Activated CD4-positive, alpha-beta T cell treated with anti-CD3 and anti-CD28 coated beads, Interleukin-2, amount 10 ng/mL, durations not matched to agents 24 days and 14 days (primary cell): ENCODE results near the gene SLC27A3. TPM values are rescaled to one million over a fixed set of nuclear protein-coding genes. Genes with fewer than 3 reads are reported as not detected.

ENCODE experiments used
- DNase-seq: peaks from one replicate; pipeline ENCODE4 v3.0.0; 2022
- H3K27ac Mint-ChIP-seq: one replicate; pipeline ENCODE4 v1.8.0; 2022; ENCODE audit warnings: mild to moderate bottlenecking, mixed read lengths
- H3K27me3 Mint-ChIP-seq: one replicate; pipeline ENCODE4 v1.8.0; 2022; ENCODE audit warnings: mixed read lengths
- H3K36me3 Mint-ChIP-seq: one replicate; pipeline ENCODE4 v1.8.0; 2022; ENCODE audit warnings: low read depth, mild to moderate bottlenecking, mixed read lengths
- H3K4me1 Mint-ChIP-seq: one replicate; pipeline ENCODE4 v1.8.0; 2021; ENCODE audit warnings: mixed read lengths
- H3K4me3 Mint-ChIP-seq: one replicate; pipeline ENCODE4 v1.8.0; 2022; ENCODE audit warnings: mild to moderate bottlenecking, moderate library complexity, mixed read lengths
- H3K9me3 Mint-ChIP-seq: one replicate; pipeline ENCODE4 v1.8.0; 2021; ENCODE audit warnings: mixed read lengths
- intact Hi-C: fragments of 100-400 bp; cut with micrococcal nuclease; formaldehyde crosslinking; loops from one replicate; pipeline ENCODE4 v1.15.1; 2023
- total RNA-seq: library from RNA; stranded (reverse); gene quantifications from 2 replicates; pipeline ENCODE4 v1.2.3, GENCODE V29; 2022

Gene SLC27A3, protein sequence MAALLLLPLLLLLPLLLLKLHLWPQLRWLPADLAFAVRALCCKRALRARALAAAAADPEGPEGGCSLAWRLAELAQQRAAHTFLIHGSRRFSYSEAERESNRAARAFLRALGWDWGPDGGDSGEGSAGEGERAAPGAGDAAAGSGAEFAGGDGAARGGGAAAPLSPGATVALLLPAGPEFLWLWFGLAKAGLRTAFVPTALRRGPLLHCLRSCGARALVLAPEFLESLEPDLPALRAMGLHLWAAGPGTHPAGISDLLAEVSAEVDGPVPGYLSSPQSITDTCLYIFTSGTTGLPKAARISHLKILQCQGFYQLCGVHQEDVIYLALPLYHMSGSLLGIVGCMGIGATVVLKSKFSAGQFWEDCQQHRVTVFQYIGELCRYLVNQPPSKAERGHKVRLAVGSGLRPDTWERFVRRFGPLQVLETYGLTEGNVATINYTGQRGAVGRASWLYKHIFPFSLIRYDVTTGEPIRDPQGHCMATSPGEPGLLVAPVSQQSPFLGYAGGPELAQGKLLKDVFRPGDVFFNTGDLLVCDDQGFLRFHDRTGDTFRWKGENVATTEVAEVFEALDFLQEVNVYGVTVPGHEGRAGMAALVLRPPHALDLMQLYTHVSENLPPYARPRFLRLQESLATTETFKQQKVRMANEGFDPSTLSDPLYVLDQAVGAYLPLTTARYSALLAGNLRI
- 10.0 and 10.3 TPM in 2 replicates for total RNA-seq

DNA sequence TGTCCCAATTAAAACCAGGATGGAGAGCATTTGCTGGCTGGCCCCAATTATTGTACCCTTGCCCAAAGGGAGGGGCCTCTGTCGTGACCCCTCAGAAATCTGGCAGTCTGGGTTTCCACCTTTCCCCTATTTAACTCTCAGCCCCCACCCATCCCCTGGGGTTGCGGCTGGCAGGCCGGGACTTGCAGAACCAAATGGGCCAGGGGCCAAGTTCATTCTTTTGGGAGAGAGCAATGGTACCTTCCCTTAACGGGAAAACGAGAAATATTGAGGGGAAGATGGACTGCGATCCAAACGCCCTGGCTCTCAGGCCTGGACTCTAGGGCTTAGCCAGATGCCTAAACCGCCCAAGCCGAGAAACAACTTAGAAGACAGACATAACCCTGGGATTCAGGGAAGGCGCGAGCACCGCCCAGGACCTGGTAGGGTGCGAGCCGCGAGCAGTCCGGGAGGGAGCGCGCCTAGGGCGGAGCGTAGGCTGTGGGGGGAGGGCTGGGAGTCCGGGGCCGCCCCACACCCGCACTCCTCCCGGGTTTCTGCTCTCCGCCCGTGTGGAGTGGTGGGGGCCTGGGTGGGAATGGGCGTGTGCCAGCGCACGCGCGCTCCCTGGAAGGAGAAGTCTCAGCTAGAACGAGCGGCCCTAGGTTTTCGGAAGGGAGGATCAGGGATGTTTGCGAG is at the start of gene SLC27A3:
TSS of gene SLC27A3 (plus strand) at position 628 of the 678 bp plus-strand sequence. CDS start 91 bp downstream, outside the sequence.
- Mint-ChIP-seq H3K9me3 (no peaks in the 10 kb centered on the region), H3K36me3 (peaks cover 17% of the 10 kb centered on the region), H3K27ac (peak within 1 kb of the TSS; percentile 75), H3K4me3 (peak within 1 kb of the TSS; percentile 84), H3K4me1 (peaks cover 27% of the 10 kb centered on the region), H3K27me3 (no peaks in the 10 kb centered on the region)
- DNase-seq, result no peak
- intact Hi-C loops, result loop anchor here (1.0 kb wide), 1 partner anchor 8 kb away; no protein-coding TSS in a partner anchor

DNA sequence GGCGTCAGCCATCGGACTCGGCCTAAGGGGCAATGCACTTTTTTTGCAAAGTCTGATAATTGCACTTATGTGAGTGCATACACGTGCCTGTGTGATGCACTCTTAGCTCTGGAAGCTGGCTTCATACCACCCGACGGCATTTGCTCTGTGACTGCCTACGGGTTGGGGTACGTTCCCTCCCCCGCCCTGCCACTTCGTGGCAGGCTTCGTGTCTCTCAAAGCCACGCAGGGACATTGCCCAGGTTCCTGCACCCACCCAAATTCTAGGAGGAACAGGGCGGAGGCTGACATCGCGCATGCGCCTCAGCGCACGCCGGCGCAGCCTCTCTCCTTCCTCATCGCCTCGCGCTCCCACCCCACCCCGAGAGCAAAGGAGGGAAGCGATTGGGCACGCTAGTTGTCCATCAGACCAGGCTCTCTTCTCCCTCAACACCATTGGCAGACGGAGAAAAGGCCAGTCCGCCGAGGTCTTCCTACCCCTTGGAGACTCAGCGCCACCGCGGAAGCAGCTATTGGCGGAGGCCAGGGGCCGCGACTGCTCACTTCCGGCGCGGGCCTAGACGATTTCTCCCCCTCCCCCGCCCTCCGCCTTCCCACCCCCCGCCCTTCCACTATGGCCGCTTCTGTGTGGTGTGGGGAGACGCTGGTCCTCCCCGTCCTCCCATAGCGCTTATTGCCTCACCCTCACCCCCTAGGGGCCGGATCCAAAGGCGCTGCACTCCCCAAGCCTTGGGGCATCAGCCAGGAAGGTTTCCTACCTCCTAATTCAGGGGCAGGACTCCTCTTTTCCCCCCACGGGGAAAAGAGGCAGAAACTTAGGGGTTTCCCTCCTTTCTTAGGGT is 47.5 kb upstream of the SLC27A3 start, which contains the start of gene INTS3:
TSS of gene INTS3 (plus strand) at position 588 of the 842 bp plus-strand sequence. CDS start 585 bp downstream, outside the sequence.
- peaks cover 32% of the 10 kb centered on the region for H3K4me1 Mint-ChIP-seq
- intact Hi-C loops, result loop anchor here (1.0 to 5.0 kb wide), 3 partner anchors 57 to 265 kb away; partner anchors contain the start of genes CHTOP, ILF2 and RPS27
- H3K27me3 Mint-ChIP-seq, result no peaks in the 10 kb centered on the region

DNA sequence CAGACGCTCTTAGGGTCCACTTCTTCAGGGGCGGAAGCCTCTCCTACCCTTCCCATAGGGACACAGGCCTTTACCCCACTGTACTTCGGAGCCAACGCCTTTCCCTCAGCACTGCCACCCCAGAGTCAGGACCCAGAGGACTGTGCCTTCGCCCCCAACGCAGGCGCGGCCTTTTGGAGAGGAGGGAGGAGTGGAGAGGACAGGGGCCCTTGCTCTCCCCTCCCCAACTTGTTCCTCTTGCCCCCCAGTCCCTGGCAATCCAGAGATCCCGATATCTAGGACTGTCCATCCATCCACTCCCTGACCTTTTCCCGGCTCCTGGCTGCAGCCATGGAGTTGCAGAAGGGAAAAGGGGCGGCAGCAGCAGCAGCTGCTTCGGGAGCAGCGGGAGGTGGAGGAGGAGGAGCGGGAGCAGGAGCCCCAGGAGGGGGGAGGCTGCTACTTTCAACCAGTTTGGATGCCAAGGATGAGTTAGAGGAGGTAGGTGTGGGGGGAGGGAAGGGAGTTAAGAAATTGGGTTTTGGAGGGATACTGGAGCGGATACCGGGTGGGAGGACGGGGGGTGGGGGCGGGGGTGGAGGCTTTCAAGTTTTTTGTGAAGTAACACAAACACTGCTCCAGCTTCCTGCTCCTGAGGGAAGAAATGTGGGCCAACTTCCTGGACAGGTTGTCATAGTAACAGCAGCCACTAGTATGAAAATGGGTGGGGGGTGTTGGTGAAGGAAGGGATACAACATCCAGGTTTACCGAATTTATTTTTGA is 46.7 kb upstream of the SLC27A3 start:
- intact Hi-C loops, result loop anchor here (5.0 kb wide), 1 partner anchor 264 kb away; the partner anchor contains the start of gene RPS27

More for the DNA sequence above, 47.5 kb upstream of the SLC27A3 start, which contains the start of gene INTS3:
- peak within 1 kb of the TSS; percentile 97 for H3K27ac Mint-ChIP-seq
- peak within 1 kb of the TSS; percentile 96 for H3K4me3 Mint-ChIP-seq
- no peaks in the 10 kb centered on the region for H3K9me3 Mint-ChIP-seq
- DNase-seq, result peak; percentile 100
- peaks cover 18% of the 10 kb centered on the region for H3K36me3 Mint-ChIP-seq

DNA sequence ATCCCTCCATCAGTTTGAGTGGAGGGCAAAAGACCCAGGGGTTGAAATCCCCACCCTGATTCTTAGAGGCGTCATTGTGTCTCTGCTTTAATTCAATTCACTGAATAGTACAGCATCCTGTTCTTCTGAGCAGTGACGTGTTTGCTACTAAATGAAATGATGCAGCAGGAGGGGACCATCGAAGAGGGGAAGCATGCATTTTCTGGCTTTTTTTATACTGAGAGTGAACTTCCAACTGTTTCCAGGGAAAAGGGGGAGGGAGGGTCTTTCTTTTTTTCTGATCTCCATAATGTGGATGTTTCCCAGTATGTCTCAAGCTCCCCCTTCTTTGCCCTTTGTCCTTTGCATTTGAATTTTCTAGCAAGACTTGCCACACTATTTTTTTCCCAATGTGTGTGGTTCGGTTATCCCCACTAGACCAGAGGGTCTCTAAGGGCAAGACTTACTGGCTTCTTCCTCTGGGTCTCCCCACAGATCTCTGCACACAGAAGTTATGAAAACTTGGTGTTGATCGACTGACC is 44.7 kb upstream of the SLC27A3 start:
- peaks cover 23% of the 10 kb centered on the region for H3K36me3 Mint-ChIP-seq

More for the DNA sequence above, 46.7 kb upstream of the SLC27A3 start:
- Mint-ChIP-seq H3K9me3 (no peaks in the 10 kb centered on the region), H3K4me3 (peak overlapping the region; percentile 96), H3K27ac (peak overlapping the region; percentile 97), H3K27me3 (no peaks in the 10 kb centered on the region), H3K36me3 (peaks cover 19% of the 10 kb centered on the region), H3K4me1 (peaks cover 31% of the 10 kb centered on the region)
- DNase-seq, result peak; percentile 79

GRCh38 chr1:153733970-153734369 is 41.2 kb upstream of the SLC27A3 start:
- Mint-ChIP-seq H3K4me3 (no peak overlapping the region), H3K27ac (no peak overlapping the region), H3K27me3 (no peaks in the 10 kb centered on the region), H3K9me3 (no peaks in the 10 kb centered on the region), H3K4me1 (peaks cover 32% of the 10 kb centered on the region), H3K36me3 (peaks cover 23% of the 10 kb centered on the region)
- intact Hi-C loops, result no loop called here
- no peak for DNase-seq

More for the DNA sequence above, 44.7 kb upstream of the SLC27A3 start:
- Mint-ChIP-seq H3K27me3 (no peaks in the 10 kb centered on the region), H3K4me1 (peaks cover 34% of the 10 kb centered on the region), H3K9me3 (no peaks in the 10 kb centered on the region), H3K27ac (peak overlapping the region; percentile 1), H3K4me3 (peak overlapping the region; percentile 96)
- intact Hi-C loops, result no loop called here
- no peak for DNase-seq

GRCh38 chr1:153734396-153735089 is 40.7 kb upstream of the SLC27A3 start:
- DNase-seq, result no peak
- H3K27ac Mint-ChIP-seq, result no peak overlapping the region
- peaks cover 27% of the 10 kb centered on the region for H3K4me1 Mint-ChIP-seq
- H3K27me3 Mint-ChIP-seq, result no peaks in the 10 kb centered on the region
- intact Hi-C loops, result no loop called here
- no peaks in the 10 kb centered on the region for H3K9me3 Mint-ChIP-seq
- peaks cover 18% of the 10 kb centered on the region for H3K36me3 Mint-ChIP-seq
- no peak overlapping the region for H3K4me3 Mint-ChIP-seq

- intact Hi-C loops, result no loop called here
- H3K4me1 Mint-ChIP-seq, result peaks cover 22% of the 10 kb centered on the region
- H3K27ac Mint-ChIP-seq, result no peak overlapping the region
- H3K9me3 Mint-ChIP-seq, result no peaks in the 10 kb centered on the region
- no peaks in the 10 kb centered on the region for H3K27me3 Mint-ChIP-seq
- peaks cover 18% of the 10 kb centered on the region for H3K36me3 Mint-ChIP-seq
- no peak overlapping the region for H3K4me3 Mint-ChIP-seq
- no peak for DNase-seq
Measured at GRCh38 chr1:153735090-153735420, 40.2 kb upstream of the SLC27A3 start.

DNA sequence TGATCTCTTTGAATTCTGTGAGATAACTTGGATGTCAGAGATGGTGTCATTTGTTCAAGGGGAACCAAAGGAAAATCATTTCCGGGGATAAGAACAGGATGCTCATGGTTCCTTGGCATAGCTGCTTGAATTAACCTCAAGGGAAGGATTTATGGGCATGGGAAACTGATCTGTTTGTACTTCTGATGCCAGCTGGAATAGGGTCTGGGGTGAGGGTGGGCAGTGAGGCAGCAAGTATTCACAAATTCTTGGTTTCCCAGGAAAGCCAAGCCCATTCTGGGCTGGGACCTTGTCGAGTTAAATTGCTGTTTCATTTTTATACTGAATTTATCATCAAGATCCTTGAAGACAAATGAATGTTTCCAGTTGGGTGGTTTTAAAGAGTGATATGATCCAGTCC is 33.2 kb upstream of the SLC27A3 start:
- Mint-ChIP-seq H3K4me3 (no peak overlapping the region), H3K9me3 (no peaks in the 10 kb centered on the region), H3K27me3 (no peaks in the 10 kb centered on the region), H3K4me1 (peaks cover 25% of the 10 kb centered on the region), H3K36me3 (peaks cover 43% of the 10 kb centered on the region), H3K27ac (peak overlapping the region; percentile 75)
- intact Hi-C loops, result no loop called here
- DNase-seq, result no peak

DNA sequence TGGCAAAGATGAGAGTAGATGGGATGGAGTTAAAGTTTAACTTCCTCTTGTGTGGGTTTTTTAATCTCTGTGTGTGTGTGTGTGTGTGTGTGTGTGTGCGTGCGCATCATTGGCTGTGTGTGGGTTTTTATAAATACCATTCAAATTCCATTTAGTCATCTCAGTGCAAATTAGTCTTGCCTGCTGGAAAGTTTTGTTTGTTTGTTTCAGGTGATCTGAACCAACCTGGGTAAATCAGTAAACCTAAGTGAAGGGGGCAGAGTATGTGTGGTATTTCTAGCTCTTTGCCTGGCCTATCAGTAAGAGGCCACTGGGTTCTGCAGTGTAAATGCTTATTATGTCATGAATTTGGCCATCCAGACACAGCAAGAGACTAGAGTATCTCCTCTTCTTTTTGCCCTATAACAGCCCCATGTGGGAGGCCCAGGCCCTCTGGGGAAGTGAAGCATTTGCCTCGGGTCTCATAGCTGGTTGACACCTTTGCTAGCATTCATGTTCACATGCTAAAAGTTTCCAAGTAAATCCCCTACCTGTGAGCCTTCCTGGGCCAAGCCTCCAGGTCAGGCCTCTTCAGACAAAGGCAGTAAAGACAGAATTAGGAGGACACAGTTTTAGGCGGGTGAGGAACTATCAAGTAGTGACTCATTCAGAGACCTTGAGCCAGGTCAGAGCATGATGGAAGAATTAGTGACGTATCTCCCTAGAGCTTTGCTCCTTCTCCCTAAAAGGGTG is 32.6 kb upstream of the SLC27A3 start:
- peak overlapping the region; percentile 75 for H3K27ac Mint-ChIP-seq
- H3K4me3 Mint-ChIP-seq, result no peak overlapping the region
- intact Hi-C loops, result no loop called here
- no peaks in the 10 kb centered on the region for H3K9me3 Mint-ChIP-seq
- peaks cover 22% of the 10 kb centered on the region for H3K4me1 Mint-ChIP-seq
- H3K27me3 Mint-ChIP-seq, result no peaks in the 10 kb centered on the region
- no peak for DNase-seq
- H3K36me3 Mint-ChIP-seq, result peaks cover 46% of the 10 kb centered on the region

GRCh38 chr1:153745417-153745816 is 29.8 kb upstream of the SLC27A3 start:
- Mint-ChIP-seq H3K27me3 (no peaks in the 10 kb centered on the region), H3K4me1 (peaks cover 26% of the 10 kb centered on the region), H3K9me3 (no peaks in the 10 kb centered on the region), H3K27ac (no peak overlapping the region), H3K4me3 (no peak overlapping the region), H3K36me3 (peaks cover 56% of the 10 kb centered on the region)
- intact Hi-C loops, result no loop called here
- no peak for DNase-seq

DNA sequence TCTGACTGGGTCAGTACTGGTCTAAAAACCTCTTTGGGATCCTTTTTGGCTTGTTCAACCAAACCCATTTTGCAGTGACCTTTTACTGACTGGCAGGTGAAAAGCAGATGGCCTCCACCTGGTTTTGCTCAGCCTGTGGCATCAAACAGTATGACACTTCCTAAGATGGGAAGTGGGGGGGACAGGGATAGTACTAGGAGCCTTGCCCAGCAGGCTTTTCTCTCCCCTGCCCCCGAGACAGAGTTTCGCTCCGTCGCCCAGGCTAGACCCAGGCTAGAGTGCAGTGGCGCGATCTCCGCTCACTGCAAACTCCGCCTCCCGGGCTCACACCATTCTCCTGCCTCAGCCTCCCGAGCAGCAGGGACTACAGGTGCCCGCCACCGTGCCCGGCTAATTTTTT is 29.0 kb upstream of the SLC27A3 start:
- Mint-ChIP-seq H3K9me3 (no peaks in the 10 kb centered on the region), H3K36me3 (peaks cover 59% of the 10 kb centered on the region), H3K27ac (no peak overlapping the region), H3K4me1 (peaks cover 26% of the 10 kb centered on the region), H3K27me3 (no peaks in the 10 kb centered on the region), H3K4me3 (no peak overlapping the region)
- intact Hi-C loops, result no loop called here
- DNase-seq, result no peak
